Esophagus squamous epithelium (tissue), 4 donors: Measurements from ENCODE around the gene DCTN4.

Source experiments
- CTCF ChIP-seq, 6 experiments: fragments of 450-650 bp in 4 of 6; fragments of 200-600 bp in 2 of 6; sonication (generic) in 2 of 6; IDR thresholded peaks; one replicate each; pipeline ENCODE4 v1.5.1; 2016 to 2019; ENCODE audit warnings: antibody characterized with exemption in 6 of 6, mild to moderate bottlenecking in 4 of 6, moderate library complexity in 4 of 6
- POLR2A ChIP-seq, 4 donors: fragments of 450-650 bp; IDR thresholded peaks; one replicate each; pipeline ENCODE4 v1.6.1; 2017; ENCODE audit warnings: antibody characterized with exemption in 4 of 4, mild to moderate bottlenecking in 4 of 4, moderate library complexity in 3 of 4

GRCh38 chr5:150674341-150674821, 84.4 kb downstream of the DCTN4 start:
- no peak for TF ChIP-seq CTCF (IDR thresholded peaks at IDR 0.05)
- no peak for TF ChIP-seq POLR2A (IDR thresholded peaks at IDR 0.05)
